ENCODE results near the gene RAET1E. TPM values are rescaled to one million over a fixed set of nuclear protein-coding genes. Genes with fewer than 3 reads are reported as not detected.

The RAET1E gene
- total RNA-seq, 1 experiment from 2014 or later = not detected

- TF ChIP-seq CTCF (conservative IDR thresholded peaks at IDR 0.05) = no peak
- H2BK20ac ChIP-seq (ENCODE audit: low read depth, low read length, poor library complexity, severe bottlenecking) = no peak overlapping the region
- Mint-ChIP-seq H3K9me3 (no peaks in the 10 kb centered on the region), H3K36me3 (ENCODE audit: insufficient read depth in 1 of 3, low read depth in 3 of 3) (no peaks in the 10 kb centered on the region; a peak in 1 of 7 replicates), H3K4me1 (peaks cover 52 to 53% of the 10 kb centered on the region in 2 experiments), H3K4me3 (no peak overlapping the region), H3K27me3 (ENCODE audit: low read depth) (peaks cover 12% of the 10 kb centered on the region), H3K27ac (no peak overlapping the region)
- no peak overlapping the region for H2AK5ac ChIP-seq (ENCODE audit: insufficient read length, low read length)
- H3K23me2 ChIP-seq (ENCODE audit: insufficient read length, low read depth, low read length, poor library complexity, severe bottlenecking) = no peaks in the 10 kb centered on the region
- DNase-seq = no peak
- no peak overlapping the region for H3K23ac ChIP-seq (ENCODE audit: insufficient read length, low read depth, low read length)
- no peak overlapping the region for H3K4me2 ChIP-seq (ENCODE audit: insufficient read depth, insufficient read length, low read length)
- H3K4ac ChIP-seq (ENCODE audit: low read depth, low read length) = no peak overlapping the region
- H3K27ac ChIP-seq (ENCODE audit: insufficient read length, low read depth, low read length) = no peak overlapping the region
- no peak overlapping the region for H4K91ac ChIP-seq (ENCODE audit: insufficient read length, low read depth, low read length)
- no peak overlapping the region for H4K5ac ChIP-seq (ENCODE audit: insufficient read length, low read depth, low read length)
- H3T11ph ChIP-seq (ENCODE audit: low read length) = no peak overlapping the region
- H2BK5ac ChIP-seq (ENCODE audit: insufficient read length, low read length) = no peak overlapping the region
- H3K79me2 ChIP-seq (ENCODE audit: insufficient read depth, low read length) = no peaks in the 10 kb centered on the region
- no peak overlapping the region for H2BK120ac ChIP-seq (ENCODE audit: low read depth, low read length, poor library complexity, severe bottlenecking)
- H2BK12ac ChIP-seq (ENCODE audit: insufficient read length, low read depth, low read length) = no peak overlapping the region
- H2AFZ ChIP-seq (ENCODE audit: low read length) = no peak overlapping the region
- H3K4me1 ChIP-seq (ENCODE audit: insufficient read depth, low read length) = peaks cover 2% of the 10 kb centered on the region; the same call in 1 of the 2 replicates
- no peaks in the 10 kb centered on the region for H3K27me3 ChIP-seq (ENCODE audit: insufficient read depth, low read length)
- no peak overlapping the region for H3K14ac ChIP-seq (ENCODE audit: insufficient read depth, low read length)
- H4K20me1 ChIP-seq (ENCODE audit: control insufficient read depth, insufficient read depth, insufficient read length) = peaks cover 3% of the 10 kb centered on the region
- H3K9me3 ChIP-seq (ENCODE audit: control insufficient read depth, low read depth, low read length) = no peaks in the 10 kb centered on the region
- no peak overlapping the region for H3K9ac ChIP-seq (ENCODE audit: extremely low read depth, insufficient read length, low read length)
- H3K18ac ChIP-seq (ENCODE audit: insufficient read length, low read depth, low read length) = no peak overlapping the region
- no peak overlapping the region for H2BK15ac ChIP-seq (ENCODE audit: low read depth, low read length)
- WGBS (ENCODE audit: extremely low coverage, insufficient read length, low lambda C conversion rate) = no CpG with 5 or more reads among the region's 5 CpGs
- H3K56ac ChIP-seq (ENCODE audit: insufficient read length, low read depth, low read length) = no peak overlapping the region
- H3K79me1 ChIP-seq (ENCODE audit: insufficient read depth, low read depth, low read length, poor library complexity, severe bottlenecking) = peaks cover 2% of the 10 kb centered on the region
- H4K8ac ChIP-seq (replicated peaks; ENCODE audit: insufficient read length, low read depth, low read length) = no peak overlapping the region
Observed at GRCh38 chr6:149857541-149857940, 40.4 kb downstream of the RAET1E start.
